Measurements from ENCODE around the gene TP53AIP1. TPM values are rescaled to one million over a fixed set of nuclear protein-coding genes. Genes with fewer than 3 reads are reported as not detected.
A peak's percentile ranks its signal among the peaks of the same experiment; 100 is the strongest.

The TP53AIP1 gene, protein sequence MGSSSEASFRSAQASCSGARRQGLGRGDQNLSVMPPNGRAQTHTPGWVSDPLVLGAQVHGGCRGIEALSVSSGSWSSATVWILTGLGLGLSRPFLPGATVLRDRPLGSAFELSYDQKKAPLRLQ
- total RNA-seq: not detected in 2 replicates

DNA sequence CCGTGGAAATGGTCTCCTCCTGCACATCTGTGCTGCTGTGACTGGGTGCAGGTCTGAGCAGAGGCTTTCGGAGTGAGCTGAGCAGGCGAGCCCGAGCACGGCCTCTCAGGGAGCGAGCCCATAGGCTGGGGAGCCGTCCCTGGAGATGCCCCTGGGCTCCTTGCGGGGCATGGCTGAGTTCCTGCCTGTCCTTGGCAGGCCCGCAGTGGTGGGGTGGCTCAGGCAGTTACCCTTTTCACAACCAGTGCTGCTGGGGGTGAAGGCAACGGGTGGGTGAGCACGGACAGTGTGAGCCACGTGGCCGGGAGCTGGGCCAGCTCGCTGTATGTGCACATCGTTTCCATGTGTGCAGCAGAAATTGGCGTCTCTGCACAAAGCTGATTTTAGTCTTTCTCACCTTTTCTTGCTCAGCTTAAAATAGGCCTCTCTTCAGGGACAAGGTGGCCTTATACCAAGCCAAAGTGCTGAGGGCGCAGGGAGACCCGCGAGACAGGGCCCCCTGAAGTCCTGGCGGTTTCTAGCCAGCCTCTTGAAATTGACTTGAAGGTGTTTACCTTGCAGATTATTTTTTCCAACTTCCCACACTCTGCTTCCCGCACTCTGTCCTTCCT lies at the start of gene TP53AIP1:
Gene TP53AIP1 (minus strand): TSS at position 55 of the 611 bp plus-strand sequence. CDS start 5,053 bp downstream, outside the sequence.
- no peaks in the 10 kb centered on the region for H3K4me1 Mint-ChIP-seq (ENCODE audit: low read depth)
- no peaks in the 10 kb centered on the region for H3K36me3 Mint-ChIP-seq (ENCODE audit: low read depth)
- no peak within 1 kb of the TSS for H3K27ac Mint-ChIP-seq
- H3K4me3 Mint-ChIP-seq (ENCODE audit: low read depth): no peak within 1 kb of the TSS
- H3K27me3 Mint-ChIP-seq (ENCODE audit: low read depth): peaks cover 11% of the 10 kb centered on the region
- no peak for DNase-seq (ENCODE audit: low spot score)
- intact Hi-C loops (cut with micrococcal nuclease): no loop called here
- no peaks in the 10 kb centered on the region for H3K9me3 Mint-ChIP-seq

DNA sequence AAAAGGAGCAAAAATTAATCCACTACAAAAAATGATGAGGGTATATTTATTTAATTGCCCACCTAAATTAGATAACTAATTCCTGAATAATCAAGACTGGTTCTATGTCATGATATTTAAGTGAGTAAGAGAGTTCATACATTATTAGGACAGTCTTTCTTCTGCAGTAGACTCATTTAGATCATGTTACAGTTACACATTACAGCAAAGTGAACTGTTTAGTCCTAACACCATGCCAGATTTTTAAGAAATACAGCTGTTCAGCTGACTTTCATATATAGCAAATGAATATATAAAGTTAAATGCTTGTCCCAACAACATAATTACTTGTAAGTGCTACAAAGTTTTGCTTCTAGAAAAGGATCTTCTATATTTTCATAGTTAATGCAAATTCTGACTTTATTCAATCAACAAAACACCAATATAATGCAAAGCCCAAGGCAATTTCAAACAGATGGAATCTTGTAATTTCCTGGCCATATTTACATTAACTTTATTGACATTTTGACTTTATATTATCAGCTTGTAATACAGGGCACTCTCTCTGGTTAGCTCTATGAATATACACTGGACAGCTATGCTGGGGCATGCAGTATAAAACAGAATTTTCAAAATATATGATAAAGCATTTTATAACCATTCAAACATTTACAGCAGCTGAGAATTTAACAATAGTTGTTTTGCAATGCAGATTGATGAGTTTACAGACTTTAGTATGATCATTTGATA lies 45.7 kb upstream of the TP53AIP1 start:
- H3K9me3 Mint-ChIP-seq: peaks cover 5% of the 10 kb centered on the region
- H3K4me1 Mint-ChIP-seq (ENCODE audit: low read depth): peaks cover 16% of the 10 kb centered on the region
- DNase-seq (ENCODE audit: low spot score): no peak
- no peaks in the 10 kb centered on the region for H3K27me3 Mint-ChIP-seq (ENCODE audit: low read depth)
- H3K4me3 Mint-ChIP-seq (ENCODE audit: low read depth): no peak overlapping the region
- H3K36me3 Mint-ChIP-seq (ENCODE audit: low read depth): no peaks in the 10 kb centered on the region
- no peak overlapping the region for H3K27ac Mint-ChIP-seq
- intact Hi-C loops (cut with micrococcal nuclease): no loop called here

DNA sequence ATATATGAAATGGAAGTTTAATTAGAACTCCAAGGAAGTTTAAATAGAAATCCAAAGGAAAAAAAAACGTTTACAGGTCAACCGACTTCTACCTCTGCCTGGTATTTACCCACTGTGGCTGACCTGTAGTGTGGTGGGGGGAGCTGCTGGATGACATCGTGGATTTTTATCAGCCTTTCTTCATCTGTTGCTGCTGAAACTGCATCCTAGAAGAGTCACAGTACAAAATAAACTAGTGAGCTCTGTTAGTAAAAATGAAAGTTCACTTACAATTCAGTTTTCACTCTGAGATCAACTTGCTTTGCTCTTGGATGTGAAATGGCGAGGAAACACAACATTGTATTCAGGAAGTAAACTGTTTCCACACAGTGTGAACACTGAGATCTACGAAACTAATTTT lies 43.2 kb upstream of the TP53AIP1 start:
- Mint-ChIP-seq H3K27me3 (ENCODE audit: low read depth) (no peaks in the 10 kb centered on the region), H3K36me3 (ENCODE audit: low read depth) (no peaks in the 10 kb centered on the region), H3K4me3 (ENCODE audit: low read depth) (no peak overlapping the region), H3K9me3 (peaks cover 5% of the 10 kb centered on the region), H3K27ac (peak overlapping the region; percentile 3), H3K4me1 (ENCODE audit: low read depth) (peaks cover 13% of the 10 kb centered on the region)
- DNase-seq (ENCODE audit: low spot score): no peak
- intact Hi-C loops (cut with micrococcal nuclease): loop anchor here (2.0 kb wide), 1 partner anchor 21 kb away; no protein-coding TSS in a partner anchor

DNA sequence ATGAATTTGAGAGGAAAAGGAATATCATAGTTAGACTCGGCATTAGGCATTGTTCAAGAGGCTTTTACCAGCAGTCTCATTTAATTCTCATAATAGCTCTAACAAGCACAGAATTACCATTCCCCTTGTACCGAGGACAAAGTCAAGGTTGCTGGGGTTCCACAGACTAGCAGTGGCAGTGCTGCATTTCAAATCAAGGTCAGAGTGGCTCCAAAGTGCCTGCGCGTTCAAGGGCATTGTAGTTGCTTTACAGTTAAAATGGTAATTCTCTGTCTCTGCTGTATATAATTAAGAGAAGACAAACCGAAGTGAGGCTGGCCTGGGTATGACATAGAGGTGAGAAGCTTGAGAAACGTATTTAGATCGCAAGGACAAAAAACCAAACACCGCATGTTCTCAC lies 40.4 kb upstream of the TP53AIP1 start:
- no peaks in the 10 kb centered on the region for H3K27me3 Mint-ChIP-seq (ENCODE audit: low read depth)
- no peak overlapping the region for H3K4me3 Mint-ChIP-seq (ENCODE audit: low read depth)
- no peak for DNase-seq (ENCODE audit: low spot score)
- no peak overlapping the region for H3K27ac Mint-ChIP-seq
- no peaks in the 10 kb centered on the region for H3K36me3 Mint-ChIP-seq (ENCODE audit: low read depth)
- intact Hi-C loops (cut with micrococcal nuclease): no loop called here
- H3K4me1 Mint-ChIP-seq (ENCODE audit: low read depth): peaks cover 14% of the 10 kb centered on the region
- H3K9me3 Mint-ChIP-seq: no peaks in the 10 kb centered on the region

DNA sequence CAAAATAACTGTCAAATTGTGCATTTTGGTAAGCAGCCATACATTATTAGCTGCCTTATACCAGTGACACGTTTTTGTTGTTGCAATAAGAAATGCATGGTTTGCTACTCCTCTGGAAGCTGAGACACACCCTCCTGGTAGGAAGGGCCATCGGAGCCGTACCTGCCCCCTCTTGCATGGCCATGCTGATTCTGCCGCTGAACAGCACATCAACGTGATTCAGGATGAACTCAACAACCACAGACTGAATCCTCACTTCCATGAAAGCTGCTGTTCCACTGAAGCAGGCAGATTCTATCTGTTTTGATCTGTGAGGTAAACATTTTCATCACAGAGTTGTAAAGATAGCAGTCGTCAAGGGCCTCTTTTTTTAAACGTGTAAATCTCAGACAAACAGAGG lies 38.6 kb upstream of the TP53AIP1 start:
- DNase-seq (ENCODE audit: low spot score): no peak
- Mint-ChIP-seq H3K27me3 (ENCODE audit: low read depth) (no peaks in the 10 kb centered on the region), H3K9me3 (no peaks in the 10 kb centered on the region), H3K27ac (no peak overlapping the region), H3K4me3 (ENCODE audit: low read depth) (no peak overlapping the region), H3K36me3 (ENCODE audit: low read depth) (no peaks in the 10 kb centered on the region), H3K4me1 (ENCODE audit: low read depth) (peaks cover 10% of the 10 kb centered on the region)
- intact Hi-C loops (cut with micrococcal nuclease): no loop called here

DNA sequence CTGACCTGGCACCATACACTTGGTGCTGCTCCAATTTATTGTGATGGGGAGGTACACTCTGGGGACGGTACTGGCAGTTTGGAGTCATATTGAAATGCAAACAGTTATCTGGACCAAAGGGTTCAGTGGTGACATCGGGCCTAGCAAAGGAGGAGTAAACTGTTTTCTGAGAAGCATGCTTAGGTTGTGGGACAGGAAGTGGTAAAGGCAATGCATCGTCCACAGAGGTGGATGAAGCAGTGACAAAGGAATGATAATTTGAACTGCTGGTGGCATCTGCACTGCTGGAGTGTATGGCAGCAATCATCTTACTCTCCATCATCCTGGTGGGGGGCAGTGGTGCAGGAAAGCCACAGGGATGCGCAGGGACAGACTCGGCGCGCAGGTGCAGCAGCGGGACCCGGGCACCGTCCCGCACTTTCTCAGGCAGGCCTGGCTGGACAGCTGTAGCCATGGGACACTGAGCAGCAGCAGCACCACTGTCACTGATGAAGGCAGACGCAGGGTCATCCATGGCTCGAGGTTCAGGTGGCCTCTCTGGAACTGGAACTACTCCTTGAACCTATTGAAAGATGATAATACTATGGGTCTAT lies 28.0 kb upstream of the TP53AIP1 start:
- H3K36me3 Mint-ChIP-seq (ENCODE audit: low read depth): peaks cover 27% of the 10 kb centered on the region
- H3K27ac Mint-ChIP-seq: peak overlapping the region; percentile 1
- no peak overlapping the region for H3K4me3 Mint-ChIP-seq (ENCODE audit: low read depth)
- H3K27me3 Mint-ChIP-seq (ENCODE audit: low read depth): no peaks in the 10 kb centered on the region
- DNase-seq (ENCODE audit: low spot score): peak; percentile 13
- H3K9me3 Mint-ChIP-seq: no peaks in the 10 kb centered on the region
- intact Hi-C loops (cut with micrococcal nuclease): no loop called here
- peaks cover 33% of the 10 kb centered on the region for H3K4me1 Mint-ChIP-seq (ENCODE audit: low read depth)

DNA sequence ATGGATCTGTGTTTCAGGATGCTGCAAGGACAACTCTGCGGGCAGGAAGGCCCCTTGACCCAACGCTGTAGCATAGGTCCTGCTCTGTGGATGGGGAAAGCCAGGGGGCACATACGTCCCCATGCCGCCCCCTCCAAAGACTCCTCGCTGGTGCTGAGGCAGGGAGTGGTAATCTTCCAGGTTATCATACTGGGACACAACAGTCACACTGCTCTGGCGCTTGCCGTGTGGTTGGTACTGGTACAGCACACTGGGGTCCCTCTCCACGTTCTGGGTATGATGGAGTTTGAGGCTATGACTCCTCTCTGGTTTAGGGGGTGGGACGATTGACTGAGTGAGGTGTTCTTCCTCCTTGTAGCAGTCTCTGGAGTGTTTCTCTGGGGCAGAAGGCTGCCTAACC lies 26.2 kb upstream of the TP53AIP1 start:
- Mint-ChIP-seq H3K36me3 (ENCODE audit: low read depth) (peaks cover 29% of the 10 kb centered on the region), H3K4me1 (ENCODE audit: low read depth) (peaks cover 51% of the 10 kb centered on the region), H3K9me3 (no peaks in the 10 kb centered on the region), H3K4me3 (ENCODE audit: low read depth) (no peak overlapping the region), H3K27ac (no peak overlapping the region), H3K27me3 (ENCODE audit: low read depth) (no peaks in the 10 kb centered on the region)
- no peak for DNase-seq (ENCODE audit: low spot score)
- intact Hi-C loops (cut with micrococcal nuclease): loop anchor here (10.0 kb wide), 2 partner anchors 624 to 934 kb away; no protein-coding TSS in a partner anchor

DNA sequence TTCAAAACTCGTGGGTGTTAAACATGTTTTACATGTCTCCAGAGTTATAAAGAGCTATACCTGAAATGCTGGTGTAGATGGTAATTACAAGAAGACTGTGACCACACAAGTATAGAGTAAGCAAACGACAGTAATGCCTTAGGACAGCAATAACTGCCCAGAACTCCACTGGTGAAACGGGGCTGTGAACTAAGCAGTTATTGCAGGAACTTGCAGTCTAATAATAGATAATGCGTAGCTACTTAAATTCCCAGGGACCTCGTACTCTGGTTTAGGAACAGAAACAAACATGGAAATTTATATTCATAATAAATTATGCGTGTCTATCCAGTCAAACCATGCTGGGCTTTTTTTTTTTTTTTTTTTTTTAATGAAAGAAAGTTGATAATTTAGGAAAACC lies 24.9 kb upstream of the TP53AIP1 start:
- Mint-ChIP-seq H3K27ac (no peak overlapping the region), H3K9me3 (no peaks in the 10 kb centered on the region)

DNA sequence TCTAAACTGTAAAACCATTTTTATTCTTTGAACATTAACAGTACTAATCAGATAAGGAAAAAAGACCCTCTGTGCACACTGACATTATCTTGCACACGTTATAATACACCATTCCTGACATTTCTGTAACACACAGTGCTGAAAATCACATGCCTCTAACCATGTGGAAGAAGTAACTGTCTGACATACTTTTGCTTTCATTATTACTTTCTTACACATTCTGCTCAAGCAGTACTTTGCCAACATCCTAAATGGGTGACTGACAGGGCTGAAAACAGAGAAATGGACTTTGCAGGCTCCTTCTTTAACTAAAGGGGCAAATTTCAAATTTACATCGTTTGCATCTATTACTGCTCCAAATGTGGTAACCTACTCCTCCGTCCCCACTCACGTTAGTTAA lies 22.8 kb upstream of the TP53AIP1 start:
- H3K9me3 Mint-ChIP-seq: no peaks in the 10 kb centered on the region
- H3K4me1 Mint-ChIP-seq (ENCODE audit: low read depth): peaks cover 55% of the 10 kb centered on the region
- peaks cover 1% of the 10 kb centered on the region for H3K27me3 Mint-ChIP-seq (ENCODE audit: low read depth)
- DNase-seq (ENCODE audit: low spot score): no peak
- H3K36me3 Mint-ChIP-seq (ENCODE audit: low read depth): peaks cover 13% of the 10 kb centered on the region
- intact Hi-C loops (cut with micrococcal nuclease): loop anchor here (2.0 to 10.0 kb wide), 3 partner anchors 21 to 931 kb away; no protein-coding TSS in a partner anchor
- H3K4me3 Mint-ChIP-seq (ENCODE audit: low read depth): peak overlapping the region; percentile 9
- H3K27ac Mint-ChIP-seq: no peak overlapping the region

More for the DNA sequence above, 24.9 kb upstream of the TP53AIP1 start:
- Mint-ChIP-seq H3K36me3 (ENCODE audit: low read depth) (peaks cover 26% of the 10 kb centered on the region), H3K4me1 (ENCODE audit: low read depth) (peaks cover 64% of the 10 kb centered on the region), H3K27me3 (ENCODE audit: low read depth) (no peaks in the 10 kb centered on the region), H3K4me3 (ENCODE audit: low read depth) (no peak overlapping the region)
- no peak for DNase-seq (ENCODE audit: low spot score)
- intact Hi-C loops (cut with micrococcal nuclease): loop anchor here (10.0 kb wide), 2 partner anchors 623 to 933 kb away; no protein-coding TSS in a partner anchor

DNA sequence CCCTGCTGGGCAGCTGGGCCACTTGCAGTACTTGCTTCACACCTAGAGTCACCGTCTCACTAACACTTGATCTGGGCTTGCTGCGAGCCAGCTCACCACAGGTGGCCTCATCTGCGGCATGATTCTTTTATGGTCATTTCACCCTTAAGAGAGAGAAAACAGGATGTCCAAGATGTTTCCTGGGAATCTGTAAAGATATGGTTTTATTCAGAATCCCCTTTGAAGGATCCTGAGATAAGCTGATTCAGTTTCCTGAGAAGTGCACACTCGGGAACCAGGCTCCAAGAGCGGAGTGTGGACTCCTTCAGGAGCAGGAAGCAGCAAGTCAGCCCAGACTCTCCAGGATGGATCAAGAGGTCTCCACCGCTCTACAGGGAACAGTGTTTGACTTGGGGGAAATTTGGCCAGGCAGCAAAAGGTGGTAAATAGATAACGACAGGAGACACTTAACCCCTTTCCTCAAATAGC lies 21.8 kb upstream of the TP53AIP1 start:
- intact Hi-C loops (cut with micrococcal nuclease): loop anchor here (2.0 to 10.0 kb wide), 5 partner anchors 22 to 930 kb away; no protein-coding TSS in a partner anchor
- no peak overlapping the region for H3K4me3 Mint-ChIP-seq (ENCODE audit: low read depth)
- H3K4me1 Mint-ChIP-seq (ENCODE audit: low read depth): peaks cover 46% of the 10 kb centered on the region
- no peaks in the 10 kb centered on the region for H3K9me3 Mint-ChIP-seq
- peaks cover 1% of the 10 kb centered on the region for H3K27me3 Mint-ChIP-seq (ENCODE audit: low read depth)
- no peak for DNase-seq (ENCODE audit: low spot score)
- H3K36me3 Mint-ChIP-seq (ENCODE audit: low read depth): peaks cover 5% of the 10 kb centered on the region
- H3K27ac Mint-ChIP-seq: peak overlapping the region; percentile 2

DNA sequence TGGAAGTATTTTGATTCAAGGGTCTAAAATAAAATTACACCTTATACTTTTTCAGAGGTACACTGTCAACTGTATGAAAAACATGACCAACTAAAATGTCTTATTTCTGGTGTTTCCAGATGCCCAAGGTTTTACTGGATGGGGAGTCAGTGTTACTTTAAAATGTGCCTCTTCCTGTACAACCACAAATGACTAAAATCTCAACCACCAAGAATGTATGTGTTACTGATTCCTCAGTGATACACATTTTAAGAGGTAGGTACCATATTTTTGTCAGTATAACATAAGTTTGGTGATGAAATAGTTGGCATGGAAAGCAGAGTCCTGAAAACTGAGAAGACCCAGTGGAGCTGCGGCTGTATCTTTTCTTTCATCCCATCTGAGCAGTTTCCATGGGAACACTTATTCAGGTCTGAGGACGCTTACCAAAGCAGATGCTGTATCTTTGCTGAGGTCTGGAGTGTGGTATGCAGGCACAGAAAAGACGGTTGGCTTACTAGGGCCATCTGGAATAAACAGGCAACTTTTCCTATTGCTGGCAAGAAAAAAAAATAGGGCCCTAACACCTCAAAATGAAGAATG lies 21.2 kb upstream of the TP53AIP1 start:
- H3K27ac Mint-ChIP-seq: no peak overlapping the region
- peaks cover 43% of the 10 kb centered on the region for H3K4me1 Mint-ChIP-seq (ENCODE audit: low read depth)
- no peak overlapping the region for H3K4me3 Mint-ChIP-seq (ENCODE audit: low read depth)
- intact Hi-C loops (cut with micrococcal nuclease): loop anchor here (2.0 to 10.0 kb wide), 5 partner anchors 23 to 929 kb away; no protein-coding TSS in a partner anchor
- H3K36me3 Mint-ChIP-seq (ENCODE audit: low read depth): peaks cover 2% of the 10 kb centered on the region
- no peaks in the 10 kb centered on the region for H3K9me3 Mint-ChIP-seq
- peaks cover 7% of the 10 kb centered on the region for H3K27me3 Mint-ChIP-seq (ENCODE audit: low read depth)
- no peak for DNase-seq (ENCODE audit: low spot score)

DNA sequence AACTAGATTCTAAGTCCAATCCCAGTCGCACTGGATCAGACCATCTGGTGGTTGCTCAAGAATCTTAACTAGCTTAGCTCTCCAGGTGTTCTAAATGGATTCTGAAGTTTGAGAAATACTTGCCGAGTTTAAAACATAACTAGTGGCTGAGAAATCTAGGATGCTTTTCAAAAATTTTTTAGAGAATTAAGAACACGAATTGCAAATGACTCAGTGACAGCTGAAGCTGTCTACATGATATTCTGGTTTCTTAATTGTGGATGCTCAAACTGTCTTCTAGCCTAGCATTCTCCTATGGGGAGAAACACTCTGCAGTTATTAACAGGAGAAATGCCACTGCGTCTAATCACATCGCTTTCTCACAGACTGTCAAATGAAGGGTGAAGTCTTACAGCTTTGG lies 20.2 kb upstream of the TP53AIP1 start:
- Mint-ChIP-seq H3K4me3 (ENCODE audit: low read depth) (no peak overlapping the region), H3K4me1 (ENCODE audit: low read depth) (peaks cover 43% of the 10 kb centered on the region)
- intact Hi-C loops (cut with micrococcal nuclease): loop anchor here (5.0 to 10.0 kb wide), 4 partner anchors 154 to 928 kb away; no protein-coding TSS in a partner anchor

More for the DNA sequence above, 20.2 kb upstream of the TP53AIP1 start:
- peaks cover 2% of the 10 kb centered on the region for H3K36me3 Mint-ChIP-seq (ENCODE audit: low read depth)
- H3K27ac Mint-ChIP-seq: no peak overlapping the region
- DNase-seq (ENCODE audit: low spot score): no peak
- H3K9me3 Mint-ChIP-seq: no peaks in the 10 kb centered on the region
- H3K27me3 Mint-ChIP-seq (ENCODE audit: low read depth): peaks cover 12% of the 10 kb centered on the region

All from activated T-helper 2 cell treated with anti-CD3 and anti-CD28 coated beads, Interferon-gamma antibody, Interleukin-2, Interleukin-4, amounts not matched to agents 10 μg/mL and 5 μg/mL and 100 μg/mL, durations not matched to agents 14 hours and 24 hours and 36 hours (primary cell).